Psoas muscle (tissue), 8 donors: ENCODE results near the gene SP100. TPM values are rescaled to one million over a fixed set of nuclear protein-coding genes. Genes with fewer than 3 reads are reported as not detected.
"Not testable (repeated sequence)": the region's sequence is repeated elsewhere in the genome, so short reads cannot be mapped to it uniquely, and the experiment has no call there.

ENCODE experiments used
- ATAC-seq, 4 donors: fragments of 200-7000 bp; cut with Tn5 transposase; one replicate each; pipeline ENCODE4 v1.9.1; 2020; ENCODE audit warnings: moderate library complexity in 3 of 4, mild to moderate bottlenecking in 2 of 4
- DNase-seq, 2 donors: peaks; one replicate each; pipeline ENCODE4 v3.0.0-alpha.2; 2020
- H3K27ac ChIP-seq: fragments of 200-600 bp; one replicate; pipeline ENCODE4 v1.8.0; 2022
- H3K27me3 ChIP-seq, 3 donors: fragments of 200-600 bp in 1 of 3; one replicate each; pipeline versions ENCODE4 v1.6.1 to v1.8.0; 2013 to 2022; ENCODE audit warnings: low read length in 2 of 3, mild to moderate bottlenecking in 2 of 3, moderate library complexity in 1 of 3; ENCODE audit not compliant: insufficient read depth in 3 of 3
- H3K36me3 ChIP-seq, 2 donors: fragments of 200-600 bp in 1 of 2; one replicate each; pipeline versions ENCODE4 v1.6.1 to v1.8.0; 2013 to 2022; ENCODE audit warnings: low read depth in 1 of 2, mild to moderate bottlenecking in 1 of 2, moderate library complexity in 1 of 2; ENCODE audit not compliant: insufficient read depth in 1 of 2
- H3K4me1 ChIP-seq: fragments of 200-600 bp; one replicate; pipeline ENCODE4 v1.8.0; 2022
- H3K4me3 ChIP-seq: fragments of 200-600 bp; one replicate; pipeline ENCODE4 v1.8.0; 2022; ENCODE audit warnings: mild to moderate bottlenecking
- H3K9me3 ChIP-seq: fragments of 200-600 bp; one replicate; pipeline ENCODE4 v1.8.0; 2022
- CTCF ChIP-seq: fragments of 200-600 bp; IDR thresholded peaks from one replicate; pipeline ENCODE4 v1.8.0; 2022; ENCODE audit warnings: antibody characterized with exemption
- WGBS, 3 donors: extraction: QIAGEN DNeasy Blood & Tissue Kit; methylation state at CpG; one replicate each; pipeline versions ENCODE4 v1.1.6 to v1.1.7; 2013; 5-methylcytosine and 5-hydroxymethylcytosine counted together
- intact Hi-C, 2 donors: fragments of 100-400 bp; cut with DNase I; formaldehyde crosslinking; loops; one replicate each; pipeline versions ENCODE4 v1.11.0 to v1.14.2; 2022
- polyA plus RNA-seq, 3 donors: library from polyadenylated mRNA; stranded (reverse); fragments of 200-250 nt; gene quantifications; one replicate each; pipeline ENCODE4 v1.2.3, GENCODE V29; 2013
- total RNA-seq, 4 donors: library from RNA; stranded (reverse); fragmentation: NEBNext Ultra II Directional in 2 of 4; extraction: Animal tissue kit (Norgen Biotek cat#: 25700) in 2 of 4; gene quantifications; one replicate each; pipeline versions ENCODE4 v1.2.1 to v1.2.4, GENCODE V29; 2021 to 2023
- donor health status: healthy with polysubstance abuse.
- donor health status: DM: no; HTN: no; CAD: no; lungs with moderate emphysema.
- donor health status: Bipolar disorder and iron deficiency.
- donor health status: healthy.
- donor health status: DM: yes; HTN: yes; CAD: no.
- donor health status: DM: no; HTN: no; CAD: no.
- donor health status: DM: no; HTN: no; CAD: no.
- donor health status: DM: yes; HTN: yes; CAD: no.

Gene SP100
- total and polyA plus RNA-seq, 7 donors, result 6.5 to 28.0 (median 13.5) TPM

- WGBS, 3 donors, result 90 to 95% (median 94%) methylated on average over 3 of the region's 3 CpGs
- no peak for ATAC-seq
These were observed 10.2 kb upstream of the SP100 start for GRCh38 chr2:230405824-230406223.

DNA sequence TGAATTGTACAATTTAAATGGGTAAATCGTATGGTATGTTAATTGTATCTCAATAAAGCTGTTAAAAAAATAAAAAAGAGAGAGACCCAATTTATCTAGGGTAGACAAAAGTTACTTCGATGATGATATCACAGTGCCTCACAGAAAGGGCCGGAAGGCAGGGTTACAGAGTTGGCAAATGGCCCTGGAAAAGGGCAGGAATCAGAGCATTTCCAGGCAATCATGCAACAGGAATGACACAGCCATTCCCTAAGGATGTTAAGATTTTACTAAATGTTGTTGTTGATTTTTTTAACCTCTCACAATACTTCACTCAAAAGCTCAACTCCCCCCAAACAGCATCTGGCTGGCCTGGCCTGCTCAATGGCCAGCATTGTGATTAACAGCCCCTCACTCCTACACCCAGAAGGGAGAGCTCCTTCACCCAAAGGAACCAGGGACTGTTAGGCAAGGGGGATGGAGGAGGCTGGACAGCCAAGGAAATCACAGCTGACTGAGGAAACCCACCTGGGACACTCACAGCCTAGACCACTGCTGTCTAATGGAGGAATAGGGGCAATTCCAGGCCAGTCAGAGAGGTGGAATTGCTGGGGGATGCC lies 7.7 kb upstream of the SP100 start:
- TF ChIP-seq CTCF, result no peak
- DNase-seq (peak; percentile 60 to 66), ATAC-seq (peak in 2 of 4 donors; percentile 27 to 28)
- H3K27ac ChIP-seq, result peak overlapping the region; percentile 54
- H3K36me3 ChIP-seq, result no peaks in the 10 kb centered on the region
- no peaks in the 10 kb centered on the region for H3K9me3 ChIP-seq
- 36 to 48% (median 45%) methylated on average over 3 of the region's 3 CpGs for WGBS, 3 donors
- H3K27me3 ChIP-seq, result no peaks in the 10 kb centered on the region
- peaks cover 10% of the 10 kb centered on the region for H3K4me1 ChIP-seq
- H3K4me3 ChIP-seq, result no peak overlapping the region
- intact Hi-C loops, result no loop called here

More at GRCh38 chr2:230405824-230406223, 10.2 kb upstream of the SP100 start:
- Histone ChIP-seq H3K27ac (no peak overlapping the region), H3K4me3 (no peak overlapping the region), H3K4me1 (no peaks in the 10 kb centered on the region), H3K27me3 (no peaks in the 10 kb centered on the region), H3K9me3 (no peaks in the 10 kb centered on the region), H3K36me3 (no peaks in the 10 kb centered on the region)
- no peak for DNase-seq
- TF ChIP-seq CTCF, result no peak
- intact Hi-C loops, result no loop called here

DNA sequence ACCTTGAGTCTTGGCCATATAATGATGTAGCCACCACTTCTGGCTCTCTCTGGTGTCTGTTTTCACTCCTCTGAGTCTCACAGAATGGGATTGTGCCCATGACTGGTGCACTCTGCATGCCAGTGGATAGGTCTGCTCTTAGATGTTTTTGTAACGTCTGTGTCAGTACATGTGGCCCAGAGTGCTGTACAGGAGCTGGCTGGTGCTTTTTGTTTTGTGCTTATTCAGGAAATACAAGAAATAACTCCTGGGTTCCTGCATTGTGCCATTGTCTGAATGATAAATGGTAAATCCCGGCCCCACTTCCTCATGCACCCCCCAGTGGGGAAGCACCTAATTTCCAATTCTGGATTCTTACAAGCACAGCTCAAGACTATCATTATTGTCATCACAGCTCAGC lies 6.7 kb upstream of the SP100 start:
- H3K9me3 ChIP-seq, DNase-seq, ATAC-seq, H3K4me3 ChIP-seq, H3K27me3 ChIP-seq, intact Hi-C loops, H3K36me3 ChIP-seq: not testable (repeated sequence)
- peaks cover 10% of the 10 kb centered on the region for H3K4me1 ChIP-seq
- H3K27ac ChIP-seq, result peak overlapping the region; percentile 54
- 34 to 45% (median 39%) methylated on average over 2 of the region's 2 CpGs for WGBS, 3 donors

DNA sequence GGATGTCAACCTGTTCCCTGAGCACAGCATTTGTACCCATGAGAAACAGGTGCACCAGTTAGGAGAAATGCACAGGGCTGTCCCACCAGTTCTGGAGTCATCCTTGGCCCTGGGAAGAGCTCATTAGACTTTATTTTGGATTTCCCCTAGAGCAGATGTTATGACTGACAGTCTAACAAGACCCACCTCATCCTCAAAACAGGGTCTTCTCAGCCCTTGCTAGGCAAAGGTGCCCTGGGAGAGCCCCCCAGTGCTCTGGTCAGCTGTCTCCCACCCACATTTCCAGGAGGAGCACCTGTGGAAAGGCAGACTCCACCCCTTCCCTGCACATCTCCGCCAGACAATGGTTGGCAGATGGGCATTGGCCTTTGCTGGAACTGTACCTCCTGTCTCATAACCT lies 5.7 kb upstream of the SP100 start:
- peaks cover 10% of the 10 kb centered on the region for H3K4me1 ChIP-seq
- no peaks in the 10 kb centered on the region for H3K9me3 ChIP-seq
- DNase-seq (no peak), ATAC-seq (no peak)
- H3K27me3 ChIP-seq, result no peaks in the 10 kb centered on the region
- no peak overlapping the region for H3K27ac ChIP-seq
- no peak overlapping the region for H3K4me3 ChIP-seq
- WGBS, 3 donors, result 97 to 100% (median 100%) methylated on average over 1 of the region's 1 CpG
- TF ChIP-seq CTCF, result no peak
- no peaks in the 10 kb centered on the region for H3K36me3 ChIP-seq
- intact Hi-C loops, result loop anchor here in 1 of 2 donors (5.0 kb wide), 1 partner anchor 83 kb away; the partner anchor contains the start of gene SP140L

DNA sequence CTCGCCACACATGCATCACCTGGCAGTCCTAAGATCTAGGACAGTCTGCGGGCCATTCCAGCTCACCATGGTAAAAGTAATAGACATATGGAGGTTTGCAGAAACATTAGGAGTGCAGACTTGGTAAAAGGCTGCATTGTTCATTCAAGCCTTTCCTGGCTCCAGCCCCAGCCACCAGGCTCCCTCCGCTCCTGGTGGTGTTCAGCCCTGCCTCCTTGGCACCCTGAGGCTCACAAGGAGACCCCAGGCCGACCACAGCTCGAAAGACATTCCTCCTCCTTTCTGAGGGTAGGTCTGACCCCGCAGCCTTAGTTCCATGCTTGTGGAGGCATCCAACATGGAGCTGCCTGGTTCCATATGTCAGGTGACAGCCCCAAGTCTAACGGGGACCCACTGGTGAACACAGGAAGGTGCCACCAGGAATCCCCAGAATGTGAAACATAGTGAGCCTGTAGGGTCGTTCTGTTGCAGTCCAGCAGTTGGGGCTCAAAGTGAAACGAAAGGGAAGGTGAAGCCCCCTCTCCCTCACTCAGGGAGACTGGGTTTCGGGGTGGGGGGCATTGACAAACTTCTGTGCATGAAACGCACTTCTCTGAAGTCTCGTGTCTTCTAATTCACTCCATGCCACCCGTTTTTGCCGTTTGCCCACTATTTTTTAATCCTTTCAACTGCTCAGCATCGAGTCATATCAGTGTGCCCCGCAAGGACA lies 5.0 kb upstream of the SP100 start:
- no peaks in the 10 kb centered on the region for H3K9me3 ChIP-seq
- H3K4me1 ChIP-seq, result peaks cover 10% of the 10 kb centered on the region
- WGBS, 3 donors, result 28 to 32% (median 28%) methylated on average over 16 of the region's 16 CpGs
- H3K4me3 ChIP-seq, result peak overlapping the region; percentile 84
- DNase-seq (no peak), ATAC-seq (no peak)
- no peaks in the 10 kb centered on the region for H3K27me3 ChIP-seq
- no peaks in the 10 kb centered on the region for H3K36me3 ChIP-seq
- TF ChIP-seq CTCF, result no peak
- intact Hi-C loops, result loop anchor here in 1 of 2 donors (5.0 kb wide), 1 partner anchor 84 kb away; the partner anchor contains the start of gene SP140L
- H3K27ac ChIP-seq, result peak overlapping the region; percentile 80
